GM19372 (cell line): Measurements from ENCODE around the gene SIX6.
"Not testable (repeated sequence)": the region's sequence is repeated elsewhere in the genome, so short reads cannot be mapped to it uniquely, and the experiment has no call there.

Experiments used
- ATAC-seq: cut with Tn5 transposase; IDR thresholded peaks from one replicate; pipeline ENCODE4 v1.9.1; 2021; ENCODE audit warnings: mild to moderate bottlenecking, low read depth, moderate library complexity; ENCODE audit not compliant: unreplicated experiment

SIX6 gene

DNA sequence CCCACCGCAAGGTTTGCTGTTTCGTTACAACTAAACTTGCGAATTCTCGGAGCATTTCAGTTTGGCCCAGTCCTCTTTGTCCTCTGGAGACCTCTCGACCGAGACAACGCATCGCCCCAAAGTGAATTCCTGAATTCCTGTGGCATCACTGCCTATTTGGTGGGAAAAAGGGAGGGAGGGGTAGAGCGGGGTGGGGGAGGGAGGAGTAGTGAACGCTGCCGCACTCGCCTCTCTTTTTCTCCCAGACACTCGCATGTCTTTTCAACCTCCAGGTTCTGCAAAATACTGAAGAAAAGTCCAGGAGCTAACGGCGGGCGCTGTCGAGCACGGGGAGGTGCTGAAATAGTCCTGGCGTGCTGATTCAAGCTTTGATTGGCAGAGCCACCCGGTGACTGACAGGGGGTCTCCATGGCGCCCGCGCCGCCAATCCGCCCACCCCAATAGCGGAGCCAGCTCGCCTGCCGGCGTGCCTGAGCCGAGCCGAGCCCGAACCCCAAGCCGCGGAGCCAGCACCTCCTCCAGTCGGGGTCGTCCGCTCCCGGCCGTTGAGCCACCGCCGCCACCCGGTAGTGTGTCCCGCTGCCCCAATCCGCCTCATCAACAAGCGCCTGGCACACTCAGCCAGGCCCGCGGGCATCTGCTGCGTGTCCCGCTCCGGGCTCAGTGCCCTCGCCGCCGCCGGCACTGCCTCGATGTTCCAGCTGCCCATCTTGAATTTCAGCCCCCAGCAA, at the start of gene SIX6:
TSS of gene SIX6 (plus strand) at position 440 of the 731 bp plus-strand sequence. CDS start at position 693, 253 bp downstream.
- ATAC-seq, result no peak

DNA sequence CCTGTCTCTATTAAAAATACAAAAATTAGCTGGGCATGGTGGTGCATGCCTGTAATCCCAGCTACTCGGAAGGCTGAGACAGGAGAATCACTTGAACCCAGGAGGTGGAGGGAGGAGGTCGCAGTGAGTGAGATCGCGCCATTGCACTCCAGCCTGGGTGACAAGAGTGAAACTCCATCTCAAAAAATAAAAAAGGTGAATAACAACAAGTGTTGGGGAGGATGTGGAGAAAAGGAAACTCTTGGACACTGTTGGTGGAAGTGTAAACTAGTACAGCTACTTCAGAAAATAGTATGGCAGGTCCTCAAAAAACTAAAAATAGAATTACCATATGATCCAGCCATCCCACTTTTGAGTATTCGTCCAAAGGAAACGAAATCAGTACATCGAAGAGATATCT, 28.7 kb upstream of the SIX6 start:
- not testable (repeated sequence) for ATAC-seq

DNA sequence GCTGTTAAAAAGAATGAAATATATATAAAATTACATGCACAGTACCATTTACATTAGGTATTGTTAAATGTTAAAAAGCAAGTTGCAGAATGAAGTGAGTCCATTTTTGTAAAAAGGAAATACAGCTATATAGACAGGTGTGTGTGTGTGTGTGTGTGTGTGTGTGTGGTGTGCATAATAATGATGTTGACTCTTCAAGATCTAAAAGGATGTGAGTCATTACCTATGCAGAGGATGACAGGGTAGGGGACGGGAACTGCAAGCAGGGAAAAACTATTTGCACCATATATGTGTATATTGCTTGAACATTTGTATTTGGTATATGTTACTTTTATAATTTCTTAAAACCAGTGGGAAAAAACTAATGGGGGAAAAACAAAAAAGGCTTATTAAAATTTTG, 26.2 kb upstream of the SIX6 start:
- ATAC-seq, result no peak

DNA sequence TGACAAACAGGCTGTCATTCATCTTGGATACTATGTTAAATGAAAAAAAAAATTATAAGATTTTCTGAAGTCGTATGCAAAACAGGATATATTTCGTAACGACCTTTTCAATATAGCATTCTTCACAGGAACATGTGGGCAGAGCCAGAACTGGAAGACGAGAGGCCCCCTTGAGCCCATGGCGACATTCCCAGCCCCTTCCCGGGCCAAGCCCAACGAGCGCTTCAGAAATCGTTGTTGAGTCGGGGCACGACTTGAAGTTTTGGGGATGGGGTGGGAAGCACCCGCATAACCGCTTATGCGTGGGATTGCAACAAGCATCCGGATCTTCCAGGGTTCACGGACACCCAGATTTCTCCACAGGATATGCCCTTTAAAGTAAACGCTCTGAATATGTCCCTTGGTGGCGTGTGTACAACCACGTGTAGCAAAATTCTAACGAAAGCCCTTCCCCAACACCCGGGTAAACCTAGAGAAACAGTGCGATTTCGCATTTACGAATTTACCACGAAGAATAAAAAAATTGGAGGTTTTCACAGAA, 23.8 kb upstream of the SIX6 start:
- ATAC-seq, result no peak

DNA sequence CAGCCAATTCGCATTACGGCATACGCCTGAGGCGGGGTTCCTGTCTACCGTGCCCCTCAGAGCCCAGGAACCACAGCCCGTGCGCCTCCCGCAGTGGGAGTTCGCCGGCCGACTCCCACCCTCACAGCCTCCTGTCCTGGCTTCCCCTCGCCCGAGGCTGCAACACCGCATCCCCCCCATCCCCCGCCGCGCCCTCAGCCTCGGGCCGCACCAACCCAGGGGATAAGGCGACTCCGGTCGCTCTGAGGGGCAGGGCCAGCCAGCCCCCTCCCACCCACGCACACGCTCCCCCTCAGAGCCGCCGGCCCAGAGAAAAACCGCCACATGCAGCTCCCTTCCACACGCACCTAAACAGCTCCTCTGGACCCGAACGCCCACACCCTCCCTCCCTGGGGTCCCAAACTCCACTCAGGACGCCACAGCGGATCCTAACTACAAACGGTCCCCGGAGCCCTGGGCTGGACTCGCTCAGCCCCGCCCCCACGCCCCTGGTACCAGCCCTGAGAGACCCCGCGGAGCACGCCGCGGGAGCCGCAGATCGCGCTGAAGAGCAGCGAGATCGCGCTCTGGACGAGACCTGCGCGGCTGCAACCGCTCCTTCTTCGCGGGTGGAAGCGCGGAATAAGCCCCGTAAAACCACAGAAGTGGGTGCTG, 23.2 kb upstream of the SIX6 start, which contains the start of gene C14orf39:
TSS of gene C14orf39 (minus strand) at position 466 of the 654 bp plus-strand sequence. CDS start 985 bp downstream, outside the sequence.
- no peak for ATAC-seq

DNA sequence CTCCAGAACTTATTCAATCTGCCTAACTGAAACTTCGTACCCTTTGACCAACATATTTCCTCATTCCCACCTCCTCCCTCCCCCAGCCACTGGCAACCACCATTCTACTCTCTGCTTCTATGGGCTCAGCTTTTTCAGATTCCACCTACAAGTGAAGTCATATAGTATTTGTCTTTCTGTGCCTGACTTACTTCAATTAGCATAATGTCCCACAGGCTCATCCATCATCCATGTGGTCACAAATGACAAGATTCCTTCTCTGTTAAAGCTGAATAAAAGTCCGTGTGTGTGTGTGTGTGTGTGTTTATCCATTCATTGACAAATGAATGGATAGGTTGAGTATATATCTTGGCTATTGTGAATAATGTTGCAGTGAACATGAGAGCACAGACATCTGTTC, 21.7 kb upstream of the SIX6 start:
- ATAC-seq, result no peak

DNA sequence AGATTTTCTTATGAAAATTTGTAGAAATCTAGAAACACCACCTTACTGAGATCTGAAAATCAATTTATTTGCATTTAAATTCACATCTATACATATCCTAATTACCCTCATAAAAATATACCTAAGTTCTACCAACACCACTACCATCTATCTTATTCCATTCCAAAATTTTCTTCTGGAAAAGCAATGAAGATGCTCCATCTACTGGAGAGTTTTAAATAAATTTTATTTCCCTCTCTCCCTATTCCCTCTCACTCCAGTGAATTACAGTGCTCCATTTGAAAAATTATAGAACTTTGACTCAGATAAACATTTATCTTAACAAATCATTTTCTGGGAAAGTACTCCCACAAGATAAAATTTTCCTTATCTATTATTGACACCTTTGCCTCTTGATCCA, 20.8 kb upstream of the SIX6 start:
- no peak for ATAC-seq

DNA sequence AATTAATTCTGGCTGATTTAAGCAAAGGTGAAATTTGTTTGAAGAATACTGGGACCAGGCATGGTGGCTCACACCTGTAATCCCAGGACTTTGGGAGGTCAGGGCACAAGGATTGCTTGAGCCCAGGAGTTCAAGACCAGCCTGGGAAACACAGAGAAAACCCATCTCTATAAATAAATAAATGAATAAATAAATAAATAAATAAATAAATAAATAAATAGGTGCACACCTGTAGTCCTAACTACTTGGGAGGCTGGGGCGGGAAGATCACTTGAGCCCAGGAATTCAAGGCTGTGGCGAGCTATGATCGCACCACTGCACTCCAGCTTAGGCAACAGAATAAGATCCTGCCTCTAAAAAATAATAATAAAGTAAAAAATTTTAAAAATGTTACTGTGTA, 18.7 kb upstream of the SIX6 start:
- ATAC-seq, result no peak

DNA sequence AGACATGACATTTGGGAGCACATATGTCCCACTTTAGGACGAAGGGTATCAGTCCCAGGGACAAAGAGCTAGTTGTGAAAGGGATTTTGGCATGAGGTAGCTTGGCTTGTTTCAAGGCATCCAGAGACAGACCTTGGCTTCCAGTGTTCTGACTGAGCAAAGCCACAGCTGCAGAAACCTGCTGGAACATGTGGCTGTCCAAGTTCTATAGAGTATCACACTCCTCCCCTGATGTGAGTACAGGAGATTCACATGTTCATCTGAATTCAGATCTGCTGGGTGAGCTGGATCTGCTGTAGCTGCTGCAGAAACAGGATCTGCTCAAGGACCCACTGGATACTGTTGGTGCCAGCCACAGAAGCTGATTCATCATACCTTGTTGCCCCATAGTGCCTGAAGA, 13.0 kb upstream of the SIX6 start:
- ATAC-seq, result no peak

DNA sequence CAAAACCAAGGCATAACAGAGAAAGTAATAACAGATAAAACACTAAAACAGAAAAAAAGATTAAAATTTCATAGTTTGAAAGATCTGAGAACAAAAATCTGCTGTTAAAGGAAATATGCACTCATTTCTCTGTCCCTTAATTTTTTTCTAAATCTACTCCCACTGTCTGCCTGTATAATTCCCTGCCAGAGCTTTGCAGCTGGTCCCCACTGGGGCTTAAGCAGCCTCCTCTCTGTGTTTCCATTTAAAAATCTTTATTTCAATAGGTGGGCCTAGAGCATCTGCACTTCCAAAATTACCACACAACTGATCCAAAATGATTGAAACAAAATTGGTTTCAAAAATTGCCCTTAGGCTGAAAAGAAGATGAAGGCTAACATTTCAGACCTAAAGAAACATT, 6.4 kb upstream of the SIX6 start:
- no peak for ATAC-seq

DNA sequence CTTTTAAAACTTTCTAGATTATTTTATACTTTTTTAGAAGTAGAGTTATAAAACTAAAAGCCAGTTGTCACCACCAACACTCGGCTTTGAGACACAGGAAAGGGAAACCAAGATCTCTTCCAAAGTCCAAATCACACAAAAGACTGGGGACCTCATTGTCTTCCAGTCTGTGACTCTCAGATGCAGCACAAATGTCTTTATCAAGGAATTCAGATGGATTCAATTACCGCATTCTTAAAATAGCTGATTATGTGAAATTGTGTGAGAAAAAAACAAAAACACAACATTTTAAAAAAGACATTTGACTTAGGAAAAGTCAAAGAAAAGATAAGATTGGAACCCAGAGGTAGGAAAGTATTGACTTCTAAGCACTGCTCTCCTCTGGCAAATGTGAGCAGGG, 3.5 kb upstream of the SIX6 start:
- no peak for ATAC-seq

DNA sequence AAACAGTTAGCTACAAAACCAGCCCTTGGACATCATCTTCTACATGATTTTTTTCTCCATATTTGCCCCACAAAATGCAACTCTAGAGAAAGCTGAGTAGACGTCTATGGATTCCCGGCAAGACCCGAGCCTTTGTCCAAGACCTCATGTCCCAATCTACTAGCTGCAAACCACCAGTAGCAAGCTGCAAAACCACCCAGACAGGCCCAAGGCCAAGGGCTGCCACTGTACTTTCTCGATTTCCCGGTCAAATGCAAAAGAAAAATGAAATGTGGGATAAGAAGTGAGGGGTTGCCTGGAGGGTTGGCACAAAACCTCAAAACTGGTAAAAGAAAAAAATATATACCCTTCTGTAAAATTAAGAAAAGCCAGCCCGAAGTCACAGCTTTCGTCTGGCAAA, 2.9 kb upstream of the SIX6 start:
- ATAC-seq, result no peak

DNA sequence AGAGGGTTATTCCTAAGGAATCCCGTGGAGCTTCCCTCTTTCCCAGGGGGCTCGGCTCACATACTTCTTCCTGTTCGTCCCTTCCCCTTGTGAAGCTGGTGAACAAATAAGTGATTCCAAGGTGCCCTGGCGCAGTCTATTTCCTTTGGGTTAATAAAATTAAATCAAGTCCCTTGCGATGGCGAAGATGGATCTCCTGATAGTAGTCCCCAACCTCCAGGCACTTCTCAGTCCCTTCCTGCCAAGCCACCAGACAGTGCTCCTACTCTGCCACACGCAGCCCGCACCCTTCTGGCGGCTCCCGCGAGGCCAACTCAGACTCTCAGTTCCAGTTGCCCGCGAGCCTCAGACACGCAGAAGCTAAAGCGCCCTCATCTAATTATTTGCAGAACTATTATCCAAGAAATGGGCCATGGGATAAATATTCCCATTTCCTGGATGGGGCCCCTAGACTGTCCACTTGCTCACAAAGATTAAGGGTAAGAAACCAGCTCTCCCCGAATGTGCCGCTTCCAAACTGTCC, 2.4 kb upstream of the SIX6 start:
- ATAC-seq, result no peak

DNA sequence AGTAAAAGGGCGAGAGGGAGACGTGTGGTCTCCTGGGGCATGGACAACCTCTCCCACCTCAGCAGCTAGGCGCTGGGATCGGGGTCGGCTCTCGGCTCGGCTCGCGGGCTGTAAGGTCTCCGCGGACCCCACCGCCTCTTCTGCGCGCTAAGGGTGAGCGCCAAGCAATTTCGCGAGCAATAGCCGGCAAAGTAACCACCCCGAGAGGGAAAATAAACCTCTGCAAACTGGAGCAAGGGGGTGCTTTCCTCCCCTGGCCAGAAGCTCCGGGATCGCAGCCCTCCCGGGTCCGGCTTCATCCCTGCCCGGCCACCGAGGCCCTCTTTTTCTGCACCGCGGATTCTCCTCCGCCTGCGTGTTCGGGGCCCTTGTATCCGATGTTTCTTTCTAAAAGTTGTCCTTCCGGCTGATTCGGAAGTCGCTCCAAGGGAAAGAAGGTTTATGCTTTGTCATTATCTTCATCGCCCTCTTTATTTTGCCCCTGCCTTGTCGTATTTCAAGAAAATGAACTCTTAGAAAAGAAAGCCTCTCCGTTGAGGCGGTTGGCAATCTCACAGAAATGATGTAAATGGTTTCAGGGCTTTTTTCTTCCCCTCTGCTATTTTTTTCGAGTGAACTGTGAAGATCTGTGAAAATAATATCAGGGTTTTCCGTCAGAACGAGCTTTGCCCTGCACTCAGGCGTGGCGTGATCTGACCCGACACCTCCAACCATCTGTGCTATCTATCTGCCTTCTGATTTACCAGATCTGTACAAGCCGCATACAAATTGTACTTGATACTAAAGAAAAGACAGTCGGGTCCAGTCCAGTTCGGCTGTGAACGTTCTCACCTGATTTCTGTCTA, 1.7 kb upstream of the SIX6 start:
- no peak for ATAC-seq

DNA sequence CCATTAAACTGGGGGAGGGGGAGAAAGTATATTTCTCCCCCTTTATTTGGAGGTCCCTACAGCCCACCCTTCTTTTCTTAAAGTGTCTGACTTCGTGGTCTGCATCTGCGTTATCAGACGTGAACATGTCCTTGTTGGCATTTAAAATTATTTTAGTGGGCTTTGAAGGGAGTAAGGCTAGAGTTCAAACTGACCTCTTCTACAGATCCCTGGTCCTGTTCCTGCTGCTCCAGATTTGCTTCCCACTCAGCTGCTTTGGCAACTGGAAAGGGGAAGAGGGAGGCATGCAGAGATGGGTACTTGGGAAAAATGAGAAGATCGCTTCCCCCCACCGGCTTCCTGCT, 611 bp upstream of the SIX6 start:
- no peak for ATAC-seq

DNA sequence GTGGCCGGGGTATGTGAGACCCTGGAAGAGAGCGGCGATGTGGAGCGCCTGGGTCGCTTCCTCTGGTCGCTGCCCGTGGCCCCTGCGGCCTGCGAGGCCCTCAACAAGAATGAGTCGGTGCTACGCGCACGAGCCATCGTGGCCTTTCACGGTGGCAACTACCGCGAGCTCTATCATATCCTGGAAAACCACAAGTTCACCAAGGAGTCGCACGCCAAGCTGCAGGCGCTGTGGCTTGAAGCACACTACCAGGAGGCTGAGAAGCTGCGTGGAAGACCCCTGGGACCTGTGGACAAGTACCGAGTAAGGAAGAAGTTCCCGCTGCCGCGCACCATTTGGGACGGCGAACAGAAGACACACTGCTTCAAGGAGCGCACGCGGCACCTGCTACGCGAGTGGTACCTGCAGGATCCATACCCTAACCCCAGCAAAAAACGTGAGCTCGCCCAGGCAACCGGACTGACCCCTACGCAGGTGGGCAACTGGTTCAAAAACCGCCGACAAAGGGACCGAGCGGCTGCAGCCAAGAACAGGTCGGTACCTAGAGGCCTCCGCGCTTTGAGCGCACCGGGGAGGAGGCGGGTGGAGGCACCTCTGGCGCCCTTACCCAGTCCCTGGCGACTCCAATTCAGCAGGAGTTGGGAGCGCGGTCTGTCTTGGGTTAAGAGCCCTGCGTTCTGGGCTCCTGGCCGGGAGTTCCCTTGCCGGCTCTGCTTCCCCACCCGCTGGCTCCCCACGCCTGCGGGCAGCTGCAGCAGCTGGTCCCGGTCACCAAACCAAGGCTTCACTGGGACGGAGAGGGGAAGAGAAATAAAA, 700 bp downstream of the SIX6 start:
- ATAC-seq, result no peak

DNA sequence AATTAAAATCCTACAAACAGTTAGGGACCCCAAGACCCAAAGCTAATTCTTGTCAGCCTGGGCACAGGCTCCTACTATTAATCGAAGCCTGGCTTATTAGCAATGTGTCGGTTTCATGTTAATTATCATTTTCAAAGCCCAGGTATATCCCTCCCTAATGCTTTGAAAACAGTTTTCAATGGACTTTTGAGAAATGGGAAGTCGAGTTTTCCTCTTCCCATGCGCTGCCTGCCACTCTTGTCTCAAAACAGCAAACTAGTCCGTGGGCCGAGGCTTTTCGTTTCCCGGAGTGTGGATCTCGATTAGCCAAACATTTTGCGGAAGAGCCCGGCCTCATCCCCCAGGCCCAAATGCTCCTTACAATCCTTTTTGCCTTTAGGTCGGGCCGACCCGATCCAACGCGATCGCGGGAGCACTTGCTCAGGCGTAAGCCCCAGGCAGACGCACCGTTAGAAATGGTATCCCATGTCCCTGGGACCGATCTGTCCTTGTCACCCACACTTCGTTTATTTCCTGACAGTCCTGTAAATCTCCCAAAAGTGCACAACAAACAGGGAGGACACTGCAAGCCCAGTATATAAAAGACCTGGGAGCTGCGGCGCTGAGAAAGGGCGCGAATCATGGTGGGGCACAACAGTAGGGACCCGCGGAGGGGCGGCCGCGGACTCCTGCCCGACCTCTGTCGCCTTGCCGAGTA, 1.5 kb downstream of the SIX6 start:
- no peak for ATAC-seq

DNA sequence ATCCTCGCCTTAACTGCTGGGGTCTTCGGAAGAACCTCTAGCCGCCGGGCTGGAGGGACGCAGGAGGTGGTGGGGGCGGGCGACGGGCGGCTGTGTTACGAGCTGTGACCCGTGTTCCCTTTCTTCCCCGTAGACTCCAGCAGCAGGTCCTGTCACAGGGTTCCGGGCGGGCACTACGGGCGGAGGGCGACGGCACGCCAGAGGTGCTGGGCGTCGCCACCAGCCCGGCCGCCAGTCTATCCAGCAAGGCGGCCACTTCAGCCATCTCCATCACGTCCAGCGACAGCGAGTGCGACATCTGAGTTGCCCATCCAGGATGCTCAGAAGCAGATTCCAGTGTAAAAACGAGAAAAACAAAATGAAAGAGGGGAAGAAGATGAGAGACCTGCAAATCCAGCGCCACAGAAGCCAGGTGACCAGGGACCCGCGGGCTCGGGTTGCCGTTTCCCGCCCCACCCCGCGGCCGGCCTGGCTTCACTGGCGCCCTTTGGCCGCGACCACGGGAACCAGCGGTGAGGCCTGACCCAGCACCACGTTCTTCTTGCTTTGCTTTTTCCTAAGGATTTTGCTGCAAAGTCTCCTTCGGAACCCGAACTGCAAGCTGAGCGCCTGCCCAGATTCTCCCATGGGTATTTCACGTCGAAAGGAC, 2.1 kb downstream of the SIX6 start:
- ATAC-seq, result no peak

DNA sequence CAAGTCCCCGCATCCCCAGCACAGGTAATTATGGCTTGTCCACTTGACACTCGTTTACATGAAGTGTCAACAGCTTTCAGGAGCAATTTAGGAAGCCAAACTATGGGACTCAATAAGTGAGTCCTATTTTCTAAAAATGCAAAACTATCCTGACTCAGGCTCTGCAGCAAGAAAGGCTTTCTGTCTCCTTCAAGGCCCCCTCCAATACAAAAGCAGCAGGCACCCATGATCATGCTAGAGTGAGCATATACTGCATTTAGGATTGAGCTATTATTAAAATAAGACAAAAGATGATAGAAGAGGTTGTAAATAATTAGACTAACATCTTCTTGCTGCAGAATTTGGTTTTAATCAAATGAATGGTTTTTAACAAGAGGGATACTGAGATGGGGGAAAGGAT, 3.2 kb downstream of the SIX6 start:
- ATAC-seq, result no peak
